ENCODE results near the gene DDX31.

Gene DDX31

DNA sequence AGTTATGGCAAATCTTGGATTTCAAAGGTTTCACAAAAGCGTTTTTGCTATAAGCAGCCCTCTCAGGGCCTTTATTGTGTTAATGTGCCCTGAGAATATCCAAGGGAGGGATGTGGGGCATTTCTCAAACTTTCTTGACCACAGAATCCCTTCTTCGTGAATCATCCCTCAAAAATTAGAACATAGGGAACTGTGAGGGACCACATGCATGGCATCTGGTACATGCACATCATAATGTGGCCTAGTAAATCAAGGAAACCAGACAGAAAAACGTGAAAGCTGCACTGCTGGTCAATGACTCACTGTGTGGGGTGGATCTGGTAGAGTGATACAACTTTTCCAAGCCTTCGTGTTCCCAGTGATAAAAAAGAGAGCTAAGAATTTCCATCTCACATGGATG lies 22.4 kb downstream of the DDX31 start:
- TF ChIP-seq, protein P1, sequence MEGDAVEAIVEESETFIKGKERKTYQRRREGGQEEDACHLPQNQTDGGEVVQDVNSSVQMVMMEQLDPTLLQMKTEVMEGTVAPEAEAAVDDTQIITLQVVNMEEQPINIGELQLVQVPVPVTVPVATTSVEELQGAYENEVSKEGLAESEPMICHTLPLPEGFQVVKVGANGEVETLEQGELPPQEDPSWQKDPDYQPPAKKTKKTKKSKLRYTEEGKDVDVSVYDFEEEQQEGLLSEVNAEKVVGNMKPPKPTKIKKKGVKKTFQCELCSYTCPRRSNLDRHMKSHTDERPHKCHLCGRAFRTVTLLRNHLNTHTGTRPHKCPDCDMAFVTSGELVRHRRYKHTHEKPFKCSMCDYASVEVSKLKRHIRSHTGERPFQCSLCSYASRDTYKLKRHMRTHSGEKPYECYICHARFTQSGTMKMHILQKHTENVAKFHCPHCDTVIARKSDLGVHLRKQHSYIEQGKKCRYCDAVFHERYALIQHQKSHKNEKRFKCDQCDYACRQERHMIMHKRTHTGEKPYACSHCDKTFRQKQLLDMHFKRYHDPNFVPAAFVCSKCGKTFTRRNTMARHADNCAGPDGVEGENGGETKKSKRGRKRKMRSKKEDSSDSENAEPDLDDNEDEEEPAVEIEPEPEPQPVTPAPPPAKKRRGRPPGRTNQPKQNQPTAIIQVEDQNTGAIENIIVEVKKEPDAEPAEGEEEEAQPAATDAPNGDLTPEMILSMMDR (conservative IDR thresholded peaks at IDR 0.05; ENCODE audit: low read depth, low read length), result no peak
- DNase-seq (ENCODE audit: low read depth), result peak; percentile 97
- no peak overlapping the region for H3K4me3 ChIP-seq (ENCODE audit: low read depth, low read length)

DNA sequence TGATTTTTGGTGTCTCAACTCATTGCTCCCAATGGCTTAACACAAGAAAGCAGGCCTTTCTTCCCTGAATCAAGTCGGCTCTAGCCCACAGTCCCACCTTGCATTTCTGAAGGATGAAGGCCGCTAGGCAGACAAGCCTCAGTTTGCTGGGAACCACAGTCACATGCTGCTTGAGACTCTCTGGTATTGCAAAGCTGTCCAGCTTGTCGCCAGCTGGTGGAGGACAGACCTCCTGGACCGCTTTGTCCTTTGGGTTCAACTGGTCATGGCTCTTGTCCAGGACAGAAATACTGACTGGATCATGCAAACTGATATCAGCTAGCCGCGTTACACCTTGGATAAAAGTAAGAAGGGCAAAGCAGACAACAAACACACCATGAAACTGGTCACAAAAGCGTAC lies 23.1 kb downstream of the DDX31 start:
- no peak overlapping the region for H3K4me3 ChIP-seq (ENCODE audit: low read depth, low read length)
- TF ChIP-seq, protein P1 (conservative IDR thresholded peaks at IDR 0.05; ENCODE audit: low read depth, low read length), result no peak
- peak; percentile 16 for DNase-seq (ENCODE audit: low read depth)

DNA sequence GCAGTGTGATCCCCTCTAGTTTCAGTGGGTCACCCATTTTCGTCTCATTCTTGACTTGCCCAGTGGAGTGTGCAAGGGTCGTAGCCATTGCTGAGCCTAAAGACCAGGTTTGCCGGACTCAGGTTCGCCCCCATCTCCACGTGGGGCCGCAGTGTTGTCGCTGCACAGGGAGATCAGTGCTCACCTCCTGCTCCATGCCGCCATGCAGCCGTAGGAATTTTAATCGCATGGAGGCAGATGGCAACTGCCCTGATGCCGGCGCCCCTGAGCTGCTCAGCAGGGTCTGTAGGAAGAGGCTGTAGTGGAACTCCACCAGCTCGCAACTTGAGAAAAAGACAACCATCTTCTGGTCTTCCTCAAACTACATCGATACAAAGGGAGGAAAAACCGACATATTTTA lies 24.1 kb downstream of the DDX31 start:
- no peak overlapping the region for H3K4me3 ChIP-seq (ENCODE audit: low read depth, low read length)
- TF ChIP-seq, protein P1 (conservative IDR thresholded peaks at IDR 0.05; ENCODE audit: low read depth, low read length), result no peak
- DNase-seq (ENCODE audit: low read depth), result no peak

DNA sequence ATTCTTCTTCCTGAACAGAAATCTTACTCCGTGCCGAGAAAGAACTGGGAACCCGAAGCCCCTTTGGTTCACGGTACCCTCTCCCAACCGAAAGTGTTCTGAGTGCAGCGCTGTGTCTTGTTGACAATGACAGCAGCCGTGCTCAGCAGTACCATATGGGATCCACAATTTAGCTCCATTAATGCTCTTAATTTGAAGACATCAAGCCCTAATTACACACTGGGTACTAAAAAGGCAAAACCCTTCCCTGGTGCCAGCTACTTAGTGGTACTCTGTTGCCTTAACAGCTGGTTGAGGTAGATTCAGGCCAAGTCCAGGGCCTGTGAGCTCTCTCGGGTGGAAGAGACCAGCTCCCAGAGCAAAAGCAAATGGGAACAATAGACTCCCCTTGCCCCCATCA lies 24.5 kb downstream of the DDX31 start:
- no peak for DNase-seq (ENCODE audit: low read depth)
- TF ChIP-seq, protein P1 (conservative IDR thresholded peaks at IDR 0.05; ENCODE audit: low read depth, low read length), result no peak
- H3K4me3 ChIP-seq (ENCODE audit: low read depth, low read length), result no peak overlapping the region

DNA sequence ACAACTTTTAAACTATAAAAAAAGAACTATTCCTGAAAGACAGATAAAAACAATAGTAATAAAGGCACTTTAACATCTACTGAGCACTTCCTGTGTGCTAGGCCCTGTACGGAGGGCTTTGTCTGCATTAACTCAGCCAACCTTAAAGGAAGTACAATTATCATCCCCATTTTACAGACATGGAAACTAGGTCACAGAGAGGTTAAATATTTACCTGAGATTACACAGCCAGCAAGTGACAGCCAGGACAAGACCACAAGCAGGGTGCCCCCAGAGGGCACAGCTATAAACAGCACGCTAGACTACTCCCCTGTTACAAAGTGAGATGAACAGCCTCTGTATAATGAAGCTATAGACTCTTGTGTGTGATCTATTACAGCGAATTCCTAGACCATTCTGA lies 25.5 kb downstream of the DDX31 start:
- H3K4me3 ChIP-seq (ENCODE audit: low read depth, low read length), result no peak overlapping the region
- TF ChIP-seq, protein P1 (conservative IDR thresholded peaks at IDR 0.05; ENCODE audit: low read depth, low read length), result peak; percentile 32
- DNase-seq (ENCODE audit: low read depth), result no peak

DNA sequence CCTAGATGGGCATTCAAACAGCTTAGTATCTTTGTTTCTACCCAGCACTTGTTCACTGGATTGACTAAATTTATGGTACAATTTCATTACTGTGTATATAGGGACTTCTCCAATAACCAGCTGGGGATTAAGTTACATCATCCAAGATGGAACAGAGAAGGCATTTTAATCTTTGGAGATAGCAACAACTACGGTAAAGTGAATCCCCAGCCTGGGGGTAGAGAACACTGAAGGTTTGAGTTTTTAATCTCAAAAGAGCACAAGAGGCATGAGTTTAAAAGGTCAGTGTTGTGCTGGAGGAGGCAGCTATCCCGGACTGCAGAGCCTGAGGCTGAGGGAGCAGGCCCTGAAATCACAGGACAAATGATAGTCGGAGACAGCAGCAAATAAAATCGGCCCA lies 28.6 kb downstream of the DDX31 start:
- H3K4me3 ChIP-seq (ENCODE audit: low read depth, low read length), result no peak overlapping the region
- TF ChIP-seq, protein P1 (conservative IDR thresholded peaks at IDR 0.05; ENCODE audit: low read depth, low read length), result no peak
- DNase-seq (ENCODE audit: low read depth), result no peak

DNA sequence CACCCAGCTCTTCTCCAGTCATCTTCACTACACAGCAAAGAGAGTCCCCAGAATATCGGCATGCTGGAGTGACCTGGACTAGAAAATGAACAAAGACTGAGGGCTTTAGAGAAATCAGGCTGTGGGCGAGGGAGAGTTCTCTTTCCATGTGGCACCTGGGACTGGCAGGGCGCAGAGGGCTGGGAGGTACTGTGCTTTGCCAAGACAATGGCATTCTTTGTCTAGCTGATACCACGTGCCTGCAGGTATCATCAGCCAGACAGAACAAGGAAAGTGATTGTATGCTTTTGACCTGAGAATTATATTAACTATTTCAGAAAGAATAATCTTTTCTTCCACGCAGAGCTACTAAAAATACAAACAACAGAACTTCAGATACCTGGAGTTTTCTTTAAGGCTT lies 30.5 kb downstream of the DDX31 start:
- TF ChIP-seq, protein P1 (conservative IDR thresholded peaks at IDR 0.05; ENCODE audit: low read depth, low read length), result no peak
- H3K4me3 ChIP-seq (ENCODE audit: low read depth, low read length), result no peak overlapping the region
- DNase-seq (ENCODE audit: low read depth), result no peak

All from choroid plexus epithelial cell (primary cell).